H9 (cell line): ENCODE results near the gene ZNF471. TPM values are rescaled to one million over a fixed set of nuclear protein-coding genes. Genes with fewer than 3 reads are reported as not detected.

Experiments
- DNase-seq: peaks from one replicate; pipeline ENCODE4 v3.0.0-alpha.2; 2017
- H2AFZ ChIP-seq: one replicate; pipeline ENCODE4 v1.6.1; 2013; ENCODE audit warnings: mild to moderate bottlenecking, low read length, control low read depth, moderate library complexity
- H2AK5ac ChIP-seq: 2 replicates; pipeline ENCODE4 v1.6.1; 2013; ENCODE audit warnings: low read length, control low read depth, mixed read lengths; ENCODE audit not compliant: insufficient read length
- H2BK120ac ChIP-seq: one replicate; pipeline ENCODE4 v1.6.1; 2013; ENCODE audit warnings: low read depth, mild to moderate bottlenecking, low read length, control low read depth, inconsistent platforms; ENCODE audit not compliant: poor library complexity, severe bottlenecking
- H2BK12ac ChIP-seq: 2 replicates; pipeline ENCODE4 v1.6.1; 2013; ENCODE audit warnings: low read length, control low read depth, mixed read lengths, low read depth; ENCODE audit not compliant: insufficient read length
- H2BK15ac ChIP-seq: 2 replicates; pipeline ENCODE4 v1.6.1; 2013; ENCODE audit warnings: low read depth, low read length, control low read depth
- H2BK20ac ChIP-seq: one replicate; pipeline ENCODE4 v1.6.1; 2013; ENCODE audit warnings: low read depth, mild to moderate bottlenecking, low read length, control low read depth, inconsistent platforms; ENCODE audit not compliant: poor library complexity, severe bottlenecking
- H2BK5ac ChIP-seq: 2 replicates; pipeline ENCODE4 v1.6.1; 2013; ENCODE audit warnings: low read length, control low read depth, mixed read lengths; ENCODE audit not compliant: insufficient read length
- H3K14ac ChIP-seq: 2 replicates; pipeline ENCODE4 v1.6.1; 2013; ENCODE audit warnings: low read length, control low read depth; ENCODE audit not compliant: insufficient read depth
- H3K18ac ChIP-seq: 2 replicates; pipeline ENCODE4 v1.6.1; 2013; ENCODE audit warnings: low read depth, mild to moderate bottlenecking, mixed read lengths, low read length, control low read depth; ENCODE audit not compliant: insufficient read length
- H3K23ac ChIP-seq: 2 replicates; pipeline ENCODE4 v1.6.1; 2013; ENCODE audit warnings: low read length, control low read depth, mixed read lengths, low read depth; ENCODE audit not compliant: insufficient read length
- H3K23me2 ChIP-seq: 2 replicates; pipeline ENCODE4 v1.6.1; 2013; ENCODE audit warnings: low read depth, mild to moderate bottlenecking, mixed read lengths, low read length, control low read depth; ENCODE audit not compliant: insufficient read length, poor library complexity, severe bottlenecking
- H3K27ac ChIP-seq: 2 replicates; pipeline ENCODE4 v1.5.1; 2013; ENCODE audit warnings: low read length, control low read depth, mixed read lengths, low read depth; ENCODE audit not compliant: insufficient read length
- H3K27me3 ChIP-seq: 2 replicates; pipeline ENCODE4 v1.6.1; 2013; ENCODE audit warnings: low read length, control low read depth, inconsistent platforms; ENCODE audit not compliant: insufficient read depth
- H3K4ac ChIP-seq: 2 replicates; pipeline ENCODE4 v1.6.1; 2013; ENCODE audit warnings: low read depth, mild to moderate bottlenecking, control low read depth, inconsistent platforms, low read length, moderate library complexity
- H3K4me1 ChIP-seq: 2 replicates; pipeline ENCODE4 v1.6.1; 2013; ENCODE audit warnings: low read length, control low read depth, inconsistent platforms; ENCODE audit not compliant: insufficient read depth
- H3K4me2 ChIP-seq: 2 replicates; pipeline ENCODE4 v1.6.1; 2013; ENCODE audit warnings: low read length, control low read depth, mixed read lengths; ENCODE audit not compliant: insufficient read length, insufficient read depth
- H3K56ac ChIP-seq: 2 replicates; pipeline ENCODE4 v1.6.1; 2013; ENCODE audit warnings: low read depth, mild to moderate bottlenecking, mixed read lengths, low read length, control low read depth; ENCODE audit not compliant: insufficient read length
- H3K79me1 ChIP-seq: 2 replicates; pipeline ENCODE4 v1.6.1; 2013; ENCODE audit warnings: low read depth, mild to moderate bottlenecking, moderate library complexity, low read length, control low read depth, inconsistent platforms; ENCODE audit not compliant: insufficient read depth, poor library complexity, severe bottlenecking
- H3K79me2 ChIP-seq: 2 replicates; pipeline ENCODE4 v1.6.1; 2013; ENCODE audit warnings: low read length, control low read depth, inconsistent platforms; ENCODE audit not compliant: insufficient read depth
- H3K9ac ChIP-seq: 2 replicates; pipeline ENCODE4 v1.6.1; 2013; ENCODE audit warnings: low read length, control low read depth, mixed read lengths; ENCODE audit not compliant: insufficient read length; ENCODE audit errors: extremely low read depth
- H3K9me3 ChIP-seq: one replicate; pipeline ENCODE4 v1.6.1; 2013; ENCODE audit warnings: low read depth, low read length, inconsistent platforms; ENCODE audit not compliant: control insufficient read depth
- H3T11ph ChIP-seq: one replicate; pipeline ENCODE4 v1.6.1; 2013; ENCODE audit warnings: mild to moderate bottlenecking, low read length, control low read depth, inconsistent platforms
- H4K20me1 ChIP-seq: one replicate; pipeline ENCODE4 v1.6.1; 2013; ENCODE audit not compliant: control insufficient read depth, insufficient read length, insufficient read depth
- H4K5ac ChIP-seq: 2 replicates; pipeline ENCODE4 v1.6.1; 2013; ENCODE audit warnings: low read depth, mild to moderate bottlenecking, mixed read lengths, low read length, control low read depth; ENCODE audit not compliant: insufficient read length
- H4K8ac ChIP-seq: replicated peaks from 2 replicates; pipeline ENCODE4 v1.6.1; 2013; ENCODE audit warnings: low read length, control low read depth, mixed read lengths, low read depth; ENCODE audit not compliant: insufficient read length
- H4K91ac ChIP-seq: 2 replicates; pipeline ENCODE4 v1.6.1; 2013; ENCODE audit warnings: low read depth, mild to moderate bottlenecking, moderate library complexity, mixed read lengths, low read length, control low read depth; ENCODE audit not compliant: insufficient read length
- H3K27ac Mint-ChIP-seq, 3 experiments: 2 replicates in 2 of 3; 3 replicates in 1 of 3; pipeline ENCODE4 v1.8.0; 2020 to 2021; ENCODE audit warnings: mixed read lengths in 3 of 3, mild to moderate bottlenecking in 1 of 3, moderate library complexity in 1 of 3
- H3K27me3 Mint-ChIP-seq: 2 replicates; pipeline ENCODE4 v1.8.0; 2021; ENCODE audit warnings: low read depth, mild to moderate bottlenecking, moderate library complexity, mixed read lengths
- H3K36me3 Mint-ChIP-seq, 3 experiments: 2 replicates in 2 of 3; 3 replicates in 1 of 3; pipeline ENCODE4 v1.8.0; 2020 to 2021; ENCODE audit warnings: low read depth in 3 of 3, mixed read lengths in 3 of 3; ENCODE audit not compliant: insufficient read depth in 1 of 3
- H3K4me1 Mint-ChIP-seq, 2 experiments: 2 replicates each; pipeline ENCODE4 v1.8.0; 2020; ENCODE audit warnings: mixed read lengths in 2 of 2
- H3K4me3 Mint-ChIP-seq, 2 experiments: 2 replicates in 1 of 2; 3 replicates in 1 of 2; pipeline ENCODE4 v1.8.0; 2020 to 2021; ENCODE audit warnings: mild to moderate bottlenecking in 2 of 2, mixed read lengths in 2 of 2, moderate library complexity in 1 of 2
- H3K9me3 Mint-ChIP-seq, 2 experiments: 2 replicates in 1 of 2; 3 replicates in 1 of 2; pipeline ENCODE4 v1.8.0; 2020; ENCODE audit warnings: mild to moderate bottlenecking in 2 of 2, mixed read lengths in 2 of 2, moderate library complexity in 1 of 2
- WGBS: extraction: QIAGEN DNeasy Blood & Tissue Kit; methylation state at CpG from one replicate; pipeline ENCODE4 v1.1.7; 2013; ENCODE audit warnings: missing lambda C conversion rate, low lambda C conversion rate, mixed read lengths; ENCODE audit not compliant: insufficient read length; ENCODE audit errors: extremely low coverage; 5-methylcytosine and 5-hydroxymethylcytosine counted together
- total RNA-seq: library from RNA; stranded (reverse); gene quantifications from 2 replicates; pipeline ENCODE4 v1.2.1, GENCODE V29; 2021
- TF ChIP-seq, protein P1 (sequence below): fragments of 200-600 bp; sonication (generic); conservative IDR thresholded peaks from 3 replicates; pipeline ENCODE4 v1.8.0; 2021; ENCODE audit warnings: antibody characterized with exemption, mild to moderate bottlenecking

Gene ZNF471
- total RNA-seq, 1 experiment from 2014 or later = not detected

DNA sequence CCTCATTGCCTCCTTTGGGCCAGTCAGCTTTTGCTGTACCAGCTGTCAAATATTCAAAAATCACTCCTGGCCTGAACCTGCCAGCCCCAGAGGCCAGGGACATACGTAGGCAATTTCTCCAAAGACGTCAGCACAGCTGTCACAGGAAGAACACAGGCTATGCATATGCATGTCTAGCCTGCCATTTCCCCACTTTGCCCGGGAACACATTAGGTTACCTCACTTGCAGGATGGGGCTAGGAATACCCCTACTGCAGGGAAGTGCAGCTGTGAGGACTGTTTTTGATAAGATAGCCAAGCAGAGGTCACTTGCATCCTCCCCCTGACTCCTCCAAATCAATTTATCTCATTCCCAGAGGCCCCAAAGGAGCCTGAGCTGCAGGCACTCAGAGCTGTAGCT lies 33.3 kb upstream of the ZNF471 start:
- Histone ChIP-seq H3K4me2 (no peak overlapping the region), H3T11ph (no peak overlapping the region), H3K79me2 (peaks cover 4% of the 10 kb centered on the region; the same call in 1 of the 2 replicates), H3K23me2 (no peaks in the 10 kb centered on the region), H3K27ac (no peak overlapping the region), H2BK15ac (no peak overlapping the region), H2BK20ac (no peak overlapping the region), H3K18ac (no peak overlapping the region), H2BK12ac (no peak overlapping the region), H3K4ac (no peak overlapping the region), H3K56ac (no peak overlapping the region), H3K9ac (no peak overlapping the region), H4K8ac (no peak overlapping the region), H3K79me1 (no peaks in the 10 kb centered on the region), H4K20me1 (peaks cover 7% of the 10 kb centered on the region), H2BK5ac (no peak overlapping the region), H2AK5ac (no peak overlapping the region), H3K4me1 (no peaks in the 10 kb centered on the region), H3K9me3 (peaks cover 37% of the 10 kb centered on the region), H3K27me3 (no peaks in the 10 kb centered on the region), H2AFZ (no peak overlapping the region), H3K23ac (no peak overlapping the region), H3K14ac (no peak overlapping the region), H4K91ac (no peak overlapping the region), H4K5ac (no peak overlapping the region), H2BK120ac (no peak overlapping the region)
- H3K27ac Mint-ChIP-seq = no peak overlapping the region
- peaks cover 97% of the 10 kb centered on the region in 2 experiments for H3K9me3 Mint-ChIP-seq
- H3K36me3 Mint-ChIP-seq = peaks cover 11 to 30% (median 24%) of the 10 kb centered on the region in 3 experiments; a peak in 6 of 7 replicates
- no peaks in the 10 kb centered on the region for H3K4me1 Mint-ChIP-seq
- peaks cover 6% of the 10 kb centered on the region for H3K27me3 Mint-ChIP-seq
- TF ChIP-seq, protein P1, sequence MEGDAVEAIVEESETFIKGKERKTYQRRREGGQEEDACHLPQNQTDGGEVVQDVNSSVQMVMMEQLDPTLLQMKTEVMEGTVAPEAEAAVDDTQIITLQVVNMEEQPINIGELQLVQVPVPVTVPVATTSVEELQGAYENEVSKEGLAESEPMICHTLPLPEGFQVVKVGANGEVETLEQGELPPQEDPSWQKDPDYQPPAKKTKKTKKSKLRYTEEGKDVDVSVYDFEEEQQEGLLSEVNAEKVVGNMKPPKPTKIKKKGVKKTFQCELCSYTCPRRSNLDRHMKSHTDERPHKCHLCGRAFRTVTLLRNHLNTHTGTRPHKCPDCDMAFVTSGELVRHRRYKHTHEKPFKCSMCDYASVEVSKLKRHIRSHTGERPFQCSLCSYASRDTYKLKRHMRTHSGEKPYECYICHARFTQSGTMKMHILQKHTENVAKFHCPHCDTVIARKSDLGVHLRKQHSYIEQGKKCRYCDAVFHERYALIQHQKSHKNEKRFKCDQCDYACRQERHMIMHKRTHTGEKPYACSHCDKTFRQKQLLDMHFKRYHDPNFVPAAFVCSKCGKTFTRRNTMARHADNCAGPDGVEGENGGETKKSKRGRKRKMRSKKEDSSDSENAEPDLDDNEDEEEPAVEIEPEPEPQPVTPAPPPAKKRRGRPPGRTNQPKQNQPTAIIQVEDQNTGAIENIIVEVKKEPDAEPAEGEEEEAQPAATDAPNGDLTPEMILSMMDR = no peak
- WGBS = no CpG with 5 or more reads among the region's 3 CpGs
- no peak for DNase-seq
- H3K4me3 Mint-ChIP-seq = no peak overlapping the region
